HK-2 (cell line): ENCODE results near the gene FARSB.

Source experiments
- DNase-seq: peaks from one replicate; pipeline ENCODE4 v3.0.0-alpha.2; 2018; ENCODE audit not compliant: unreplicated experiment

Gene FARSB

DNA sequence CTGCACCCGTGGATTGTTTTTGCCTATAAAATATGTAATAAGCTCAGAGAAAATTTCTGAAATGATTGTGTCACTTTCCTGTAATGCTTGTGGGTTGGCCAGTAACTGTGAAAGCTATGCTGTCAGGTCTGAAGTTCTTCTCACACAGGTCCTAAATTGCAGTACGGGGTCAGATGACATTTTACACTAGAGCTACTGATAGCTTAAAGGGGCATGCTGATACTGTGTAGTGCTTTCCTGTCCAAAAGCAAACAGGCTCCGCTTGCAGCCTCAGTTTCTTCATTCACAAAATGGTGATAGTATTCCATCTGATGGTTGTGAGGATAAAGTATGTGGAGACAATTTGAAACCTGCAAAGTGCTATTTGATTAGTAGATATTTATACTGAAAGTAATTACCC lies 7.6 kb upstream of the FARSB start:
- DNase-seq, result no peak

DNA sequence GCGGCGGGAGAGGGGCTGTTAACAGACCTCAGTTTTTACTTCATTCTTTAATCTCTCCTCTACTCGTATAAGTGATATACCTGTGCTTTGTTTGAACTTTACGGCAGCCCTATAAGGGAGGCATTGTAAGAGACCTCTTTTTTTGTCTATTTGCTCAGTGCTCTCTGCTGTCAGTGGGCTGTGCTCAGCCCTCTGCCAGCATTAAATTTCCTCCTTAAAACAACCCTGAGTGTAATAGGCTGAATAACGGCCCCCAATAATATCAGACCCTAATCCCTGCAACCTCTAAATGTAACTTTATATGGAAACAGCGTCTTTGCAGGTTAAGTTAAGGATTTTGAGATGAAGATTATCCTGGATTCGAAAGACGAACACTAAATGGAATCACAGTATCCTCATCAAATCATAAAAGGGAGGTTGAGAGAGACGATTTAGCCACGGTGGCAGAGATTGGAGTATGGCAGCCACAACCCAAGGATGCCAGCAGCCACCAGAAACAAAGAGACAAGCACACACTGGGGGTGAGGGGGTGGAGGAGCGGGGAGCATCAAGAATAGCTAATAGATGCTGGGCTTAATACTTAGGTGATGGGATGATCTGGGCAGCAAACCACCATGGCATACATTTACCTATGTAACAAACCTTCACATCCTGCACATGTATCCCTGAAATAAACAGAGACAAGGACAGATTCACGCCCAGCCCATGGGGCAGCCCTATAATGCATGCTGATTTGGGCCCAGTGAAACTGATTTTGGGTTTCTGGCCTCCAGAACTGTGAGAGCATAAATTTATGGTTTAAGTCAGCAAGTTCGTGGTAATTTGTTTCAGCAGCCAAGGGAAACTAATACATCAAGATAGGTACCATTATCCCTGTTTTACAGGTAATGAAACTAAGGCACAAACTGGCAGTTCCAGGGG lies 894 bp upstream of the FARSB start:
- no peak for DNase-seq

- no peak for DNase-seq
These were observed 2.6 kb downstream of the FARSB start for GRCh38 chr2:222653280-222653679.

GRCh38 chr2:222652491-222653255 lies 3.2 kb downstream of the FARSB start:
- no peak for DNase-seq

DNA sequence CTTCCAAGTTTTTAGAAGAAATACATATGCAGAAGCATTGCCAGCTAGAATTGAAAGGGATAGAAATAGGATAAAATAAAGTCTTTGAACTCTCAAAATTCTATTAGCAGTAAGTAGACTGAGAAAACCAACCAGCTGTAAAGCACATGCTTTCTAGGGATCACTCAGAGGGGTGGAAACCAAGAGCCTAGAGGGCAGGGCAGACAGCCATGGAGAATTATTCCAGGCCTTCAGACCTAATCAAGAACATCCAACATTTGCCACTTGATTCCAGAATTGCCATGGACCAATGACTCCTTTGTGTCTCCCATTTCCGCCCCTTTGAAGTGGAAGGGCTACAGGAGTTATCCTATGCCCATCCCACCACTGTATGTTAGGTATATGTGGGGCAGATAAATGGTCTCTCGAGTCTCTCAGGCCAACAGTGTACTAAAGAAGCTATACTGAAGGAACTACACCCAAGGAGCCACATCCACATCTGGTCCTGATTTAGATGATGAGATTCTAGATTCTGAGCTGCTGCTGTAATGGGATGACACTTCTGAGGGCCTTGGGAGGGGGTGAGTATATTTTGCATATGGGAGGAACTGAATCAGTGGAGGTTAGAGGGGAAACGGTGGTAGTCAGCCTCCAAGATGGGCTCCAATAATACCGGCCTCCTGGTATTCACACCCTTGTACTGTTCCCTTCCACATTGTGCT lies 4.0 kb downstream of the FARSB start:
- no peak for DNase-seq

DNA sequence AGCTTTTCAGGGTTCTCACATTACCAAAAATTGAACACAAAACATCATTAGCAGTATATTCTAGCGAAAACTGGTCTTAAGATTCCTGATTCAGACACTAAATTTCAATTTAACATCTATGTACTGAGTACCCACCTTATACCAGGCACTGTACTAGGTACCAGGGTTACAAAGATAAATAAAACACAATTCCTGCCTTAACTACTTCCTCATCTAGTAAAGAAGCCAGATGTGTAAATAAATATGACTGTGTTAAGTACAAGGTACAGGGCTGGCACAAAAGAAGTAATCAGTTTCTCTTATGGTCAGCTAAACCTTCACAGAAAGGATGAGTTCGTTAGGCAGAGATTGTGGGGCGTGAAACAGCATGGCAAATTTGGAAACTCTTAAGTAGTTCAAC lies 6.1 kb downstream of the FARSB start:
- DNase-seq, result no peak

DNA sequence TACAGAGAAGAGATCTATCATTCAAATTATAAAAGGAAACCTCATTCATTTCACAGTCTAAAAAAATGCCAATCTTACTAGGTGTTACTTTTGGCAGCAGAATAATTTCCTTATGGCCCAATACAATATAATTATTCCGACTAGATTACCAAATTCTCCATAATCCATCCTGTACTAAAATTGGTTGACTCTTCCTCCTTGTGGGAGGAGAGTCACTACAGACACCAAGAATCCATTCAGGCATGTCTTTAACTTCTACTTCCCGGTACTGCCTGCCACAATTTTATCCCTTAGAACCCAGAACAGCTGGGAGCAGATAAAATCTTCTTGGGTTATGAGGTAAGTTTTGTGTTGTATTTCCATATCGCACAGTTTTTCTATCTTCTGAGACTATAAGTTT lies 9.9 kb downstream of the FARSB start:
- DNase-seq, result no peak

- no peak for DNase-seq
These were observed 12.8 kb downstream of the FARSB start for GRCh38 chr2:222643134-222643533.

- DNase-seq, result no peak
These were observed 14.6 kb downstream of the FARSB start for GRCh38 chr2:222641336-222641735.

DNA sequence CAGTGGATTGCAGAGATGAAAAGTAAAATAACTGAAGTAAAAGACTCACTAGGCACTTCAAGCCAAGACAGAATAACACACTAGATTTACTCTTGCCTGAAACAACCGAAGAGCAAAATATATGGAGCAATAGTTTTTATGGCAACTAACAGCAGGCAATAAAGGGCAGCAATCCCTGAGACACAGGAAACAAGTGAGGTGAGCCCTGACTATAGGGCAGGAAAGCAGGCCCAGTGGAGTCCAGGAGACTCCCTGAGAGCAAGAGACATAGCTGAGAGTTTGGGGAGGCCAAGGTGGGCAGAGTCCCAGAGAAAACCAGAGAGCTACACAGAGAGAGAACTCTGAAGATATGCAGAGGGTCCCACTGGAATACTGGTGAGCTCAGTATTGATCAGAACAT lies 18.8 kb downstream of the FARSB start:
- no peak for DNase-seq

GRCh38 chr2:222635295-222635694 lies 20.6 kb downstream of the FARSB start:
- DNase-seq, result no peak

- DNase-seq, result no peak
These were observed 28.1 kb downstream of the FARSB start for GRCh38 chr2:222627764-222628163.

GRCh38 chr2:222623756-222624309 lies 32.1 kb downstream of the FARSB start:
- DNase-seq, result no peak

DNA sequence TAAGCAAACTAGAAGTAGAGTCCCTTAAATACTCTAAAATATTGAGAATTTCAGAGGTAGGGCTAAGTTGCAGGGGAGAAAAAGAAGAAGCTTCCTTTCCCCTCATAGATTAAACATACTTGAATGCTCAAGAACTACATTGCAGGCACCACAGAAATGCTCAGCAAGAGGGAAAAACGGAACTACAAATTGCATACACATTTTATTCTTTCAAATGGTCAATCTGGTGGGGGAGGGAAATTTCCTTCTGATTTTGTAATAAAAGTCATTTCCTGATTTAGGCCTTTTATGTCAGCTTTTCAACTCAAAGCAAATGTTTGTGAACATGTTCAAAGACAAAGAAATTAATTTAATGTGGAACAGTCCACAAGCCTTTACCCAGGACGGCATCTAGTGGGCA lies 33.0 kb downstream of the FARSB start:
- DNase-seq, result no peak

DNA sequence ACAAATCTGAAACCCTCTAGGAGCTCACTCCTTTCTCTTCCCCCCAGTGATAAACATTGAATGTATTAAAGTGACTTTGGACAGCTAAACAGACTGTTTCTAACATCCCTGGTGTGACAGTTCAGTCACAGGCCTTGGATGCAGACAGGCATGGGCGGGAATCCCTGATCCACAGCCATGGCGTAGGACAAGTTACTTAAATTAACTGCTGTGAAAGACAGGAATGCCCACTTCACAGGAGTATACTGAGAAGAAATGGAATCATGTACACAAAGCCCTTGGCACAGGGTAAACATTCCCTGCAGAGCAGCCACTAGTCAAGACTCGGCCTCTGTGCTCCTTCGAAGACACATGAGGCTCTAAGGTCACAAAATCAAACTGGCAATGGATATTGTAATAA lies 34.0 kb downstream of the FARSB start:
- DNase-seq, result no peak

DNA sequence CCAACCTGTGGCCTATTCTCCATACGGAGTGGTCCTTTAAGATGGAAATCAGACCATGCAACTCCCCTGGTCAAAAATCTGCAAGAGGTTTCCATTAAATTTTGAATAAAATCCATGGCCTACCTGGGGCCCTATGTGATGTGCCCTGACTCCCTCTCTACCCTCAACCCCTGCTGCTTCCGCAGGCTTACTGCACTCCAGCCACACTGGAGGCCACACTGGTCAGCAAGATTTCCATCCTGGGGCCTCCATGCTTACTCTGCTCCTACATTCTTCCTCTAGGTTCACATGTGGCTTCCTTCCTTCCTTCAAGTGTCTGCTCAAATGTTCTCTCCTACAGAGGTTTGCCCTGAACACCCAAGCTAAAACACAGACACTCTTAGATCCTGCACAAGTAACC lies 40.6 kb downstream of the FARSB start:
- no peak for DNase-seq

- DNase-seq, result no peak
These were observed 42.1 kb downstream of the FARSB start for GRCh38 chr2:222613715-222614331.

GRCh38 chr2:222611684-222612083 lies 44.2 kb downstream of the FARSB start:
- DNase-seq, result no peak

- no peak for DNase-seq
These were observed 45.1 kb downstream of the FARSB start for GRCh38 chr2:222610746-222611145.

DNA sequence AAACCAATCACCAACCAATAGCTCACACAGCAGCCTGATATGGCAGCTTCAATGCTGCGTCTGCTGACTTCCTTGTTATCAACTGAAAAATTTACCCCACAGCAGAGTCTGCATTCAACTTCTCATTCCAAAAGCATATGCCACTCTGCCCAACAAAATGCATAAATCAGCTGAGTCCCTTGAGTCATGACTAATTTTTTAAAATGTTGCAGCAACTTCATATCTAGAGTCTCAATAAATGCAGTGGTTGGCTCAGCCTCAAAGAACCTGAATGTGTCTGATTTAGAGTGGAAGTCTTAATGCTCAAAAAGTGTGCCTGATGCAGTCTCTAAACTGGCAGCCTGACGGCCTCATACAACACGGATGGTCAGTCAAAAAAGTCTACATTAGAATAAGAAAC lies 46.5 kb downstream of the FARSB start:
- DNase-seq, result no peak

- no peak for DNase-seq
These were observed 47.8 kb downstream of the FARSB start for GRCh38 chr2:222608081-222608480.

GRCh38 chr2:222606306-222606705 lies 49.6 kb downstream of the FARSB start:
- no peak for DNase-seq
